ENCODE data around the gene CAV3.

DNA sequence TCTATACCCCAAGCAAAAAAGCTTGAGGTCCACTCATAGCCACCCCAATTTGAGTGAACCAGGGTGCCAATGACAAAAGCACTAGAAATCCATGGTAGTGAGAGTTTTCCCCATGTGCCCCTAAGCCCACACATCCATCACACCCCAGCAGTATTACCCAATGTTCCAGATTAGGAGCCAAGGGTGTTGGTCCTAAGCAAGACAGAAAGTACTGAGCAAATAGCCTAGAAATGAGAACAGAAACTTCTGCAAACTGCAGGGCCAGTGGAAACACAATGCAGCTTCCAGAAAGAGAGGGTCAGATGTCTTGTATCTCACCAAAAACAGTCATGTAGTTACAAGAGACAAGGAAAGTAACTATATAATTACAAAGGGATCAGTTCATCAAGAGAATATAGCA lies 46.7 kb downstream of the CAV3 start:
- TF ChIP-seq, protein P1, sequence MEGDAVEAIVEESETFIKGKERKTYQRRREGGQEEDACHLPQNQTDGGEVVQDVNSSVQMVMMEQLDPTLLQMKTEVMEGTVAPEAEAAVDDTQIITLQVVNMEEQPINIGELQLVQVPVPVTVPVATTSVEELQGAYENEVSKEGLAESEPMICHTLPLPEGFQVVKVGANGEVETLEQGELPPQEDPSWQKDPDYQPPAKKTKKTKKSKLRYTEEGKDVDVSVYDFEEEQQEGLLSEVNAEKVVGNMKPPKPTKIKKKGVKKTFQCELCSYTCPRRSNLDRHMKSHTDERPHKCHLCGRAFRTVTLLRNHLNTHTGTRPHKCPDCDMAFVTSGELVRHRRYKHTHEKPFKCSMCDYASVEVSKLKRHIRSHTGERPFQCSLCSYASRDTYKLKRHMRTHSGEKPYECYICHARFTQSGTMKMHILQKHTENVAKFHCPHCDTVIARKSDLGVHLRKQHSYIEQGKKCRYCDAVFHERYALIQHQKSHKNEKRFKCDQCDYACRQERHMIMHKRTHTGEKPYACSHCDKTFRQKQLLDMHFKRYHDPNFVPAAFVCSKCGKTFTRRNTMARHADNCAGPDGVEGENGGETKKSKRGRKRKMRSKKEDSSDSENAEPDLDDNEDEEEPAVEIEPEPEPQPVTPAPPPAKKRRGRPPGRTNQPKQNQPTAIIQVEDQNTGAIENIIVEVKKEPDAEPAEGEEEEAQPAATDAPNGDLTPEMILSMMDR (IDR thresholded peaks at IDR 0.05): no peak
- TF ChIP-seq POLR2A (IDR thresholded peaks at IDR 0.05) (no peak), EP300 (IDR thresholded peaks at IDR 0.05) (no peak)

All from ovary (tissue), 3 donors.